GM19438 (cell line): ENCODE measurements around the gene MAP3K14.

Experiments
- ATAC-seq: cut with Tn5 transposase; IDR thresholded peaks from one replicate; pipeline ENCODE4 v1.9.1; 2021; ENCODE audit warnings: low read depth; ENCODE audit not compliant: unreplicated experiment

Gene MAP3K14

GRCh38 chr17:45227926-45228762, 88.7 kb downstream of the MAP3K14 start:
- ATAC-seq, result no peak

GRCh38 chr17:45227101-45227925, 89.5 kb downstream of the MAP3K14 start:
- no peak for ATAC-seq

- no peak for ATAC-seq
These were observed 90.2 kb downstream of the MAP3K14 start for GRCh38 chr17:45226576-45226975.

GRCh38 chr17:45225964-45226530, 90.8 kb downstream of the MAP3K14 start:
- peak; percentile 32 for ATAC-seq

GRCh38 chr17:45225051-45225700, 91.6 kb downstream of the MAP3K14 start:
- ATAC-seq, result no peak

- no peak for ATAC-seq
These were observed 92.2 kb downstream of the MAP3K14 start for GRCh38 chr17:45224671-45225050.

GRCh38 chr17:45223539-45224528, 93.0 kb downstream of the MAP3K14 start:
- ATAC-seq, result no peak

GRCh38 chr17:45222996-45223538, 93.8 kb downstream of the MAP3K14 start:
- no peak for ATAC-seq

GRCh38 chr17:45222289-45222995, 94.4 kb downstream of the MAP3K14 start:
- no peak for ATAC-seq

- no peak for ATAC-seq
These were observed 94.9 kb downstream of the MAP3K14 start for GRCh38 chr17:45222014-45222288.

GRCh38 chr17:45221081-45222013, 95.5 kb downstream of the MAP3K14 start, which contains the start of gene FMNL1:
Gene FMNL1, plus strand, starts transcription at chr17:45221885. Its CDS starts 240 bp downstream, at chr17:45222125.
- ATAC-seq, result no peak

- ATAC-seq, result no peak
These were observed 96.7 kb downstream of the MAP3K14 start for GRCh38 chr17:45220079-45220478.

GRCh38 chr17:45218895-45219661, 97.7 kb downstream of the MAP3K14 start:
- ATAC-seq, result no peak
